Epithelial cell of esophagus (primary cell): ENCODE measurements around the gene CD22.
A peak's percentile ranks its signal among the peaks of the same experiment; 100 is the strongest.
"Not testable (repeated sequence)": the region's sequence is repeated elsewhere in the genome, so short reads cannot be mapped to it uniquely, and the experiment has no call there.

Experiments used
- DNase-seq: peaks from one replicate; pipeline ENCODE4 v3.0.0; 2010; ENCODE audit warnings: low read depth
- H3K4me3 ChIP-seq: 2 replicates; pipeline ENCODE4 v1.5.1; 2011; ENCODE audit warnings: mild to moderate bottlenecking, low read length, control low read depth
- CTCF ChIP-seq: IDR thresholded peaks from 2 replicates; pipeline ENCODE4 v1.5.1; 2011; ENCODE audit warnings: low read depth, mild to moderate bottlenecking, low read length, control low read depth, inconsistent platforms; ENCODE audit not compliant: insufficient read depth; ENCODE audit errors: missing control alignments

Gene CD22

GRCh38 chr19:35328851-35329285 lies at the start of gene CD22:
Gene CD22, plus strand, starts transcription at chr19:35329187. Its CDS starts 2,854 bp downstream, at chr19:35332041.
- TF ChIP-seq CTCF, result no peak
- no peak for DNase-seq
- H3K4me3 ChIP-seq, result no peak within 1 kb of the TSS

GRCh38 chr19:35279374-35279773 lies 49.6 kb upstream of the CD22 start:
- H3K4me3 ChIP-seq, result no peak overlapping the region
- no peak for DNase-seq
- no peak for TF ChIP-seq CTCF

- TF ChIP-seq CTCF, result no peak
- no peak overlapping the region for H3K4me3 ChIP-seq
- DNase-seq, result no peak
These were observed 48.8 kb upstream of the CD22 start for GRCh38 chr19:35279985-35280821.

DNA sequence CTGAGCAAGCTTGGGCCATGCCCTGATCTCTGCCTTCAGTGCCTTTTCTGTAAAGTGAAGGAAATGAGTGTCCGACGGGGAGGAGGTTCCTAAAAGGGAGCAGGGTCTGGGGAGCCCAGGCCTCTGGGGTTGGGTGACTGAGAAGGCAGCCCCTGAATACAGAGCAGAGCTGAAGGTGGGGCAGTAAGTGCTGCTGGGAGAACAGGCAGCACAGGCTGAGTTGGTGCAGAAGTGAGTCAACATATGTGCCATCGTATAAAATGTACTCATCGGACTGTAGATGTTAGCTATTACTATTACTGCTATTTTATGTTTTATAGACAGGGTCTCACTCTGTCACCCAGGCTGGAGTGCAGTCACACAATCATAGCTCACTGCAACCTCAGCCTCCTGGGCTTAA lies 47.7 kb upstream of the CD22 start:
- DNase-seq, result peak; percentile 58
- no peak overlapping the region for H3K4me3 ChIP-seq
- no peak for TF ChIP-seq CTCF

- no peak for TF ChIP-seq CTCF
- H3K4me3 ChIP-seq, result no peak overlapping the region
- DNase-seq, result no peak
These were observed 44.6 kb upstream of the CD22 start for GRCh38 chr19:35284153-35285094.

GRCh38 chr19:35285095-35285449 lies 43.9 kb upstream of the CD22 start:
- no peak for TF ChIP-seq CTCF
- DNase-seq, result no peak
- no peak overlapping the region for H3K4me3 ChIP-seq

- DNase-seq, H3K4me3 ChIP-seq: not testable (repeated sequence)
These were observed 43.5 kb upstream of the CD22 start for GRCh38 chr19:35285465-35285864.

- H3K4me3 ChIP-seq, DNase-seq: not testable (repeated sequence)
These were observed 42.9 kb upstream of the CD22 start for GRCh38 chr19:35286101-35286500.
